Pancreas (tissue), 10 donors: ENCODE results near the gene UBASH3B. TPM values are rescaled to one million over a fixed set of nuclear protein-coding genes. Genes with fewer than 3 reads are reported as not detected.

Source experiments
- ATAC-seq, 4 donors: fragments of 200-7000 bp; cut with Tn5 transposase; one replicate each; pipeline versions ENCODE4 v1.8.0 to v1.9.1; 2020; ENCODE audit warnings: mild to moderate bottlenecking in 4 of 4, moderate library complexity in 4 of 4
- DNase-seq, 6 donors: peaks; one replicate each; pipeline ENCODE4 v3.0.0-alpha.2; 2020
- FAIRE-seq: peaks from 2 replicates; lab custom pipeline; 2012; peaks lifted over from hg19 to GRCh38; lab: Jason Lieb, UNC
- H3K27ac ChIP-seq, 4 donors: fragments of 200-600 bp; sonication (generic); 1 replicate in 3 of 4; 2 replicates in 1 of 4; pipeline versions ENCODE4 v1.5.0 to v1.8.0; 2020
- H3K27me3 ChIP-seq, 4 donors: fragments of 200-600 bp; one replicate each; pipeline ENCODE4 v1.8.0; 2021
- H3K36me3 ChIP-seq, 3 donors: fragments of 200-600 bp; sonication (generic) in 1 of 3; one replicate each; pipeline versions ENCODE4 v1.5.0 to v1.8.0; 2020 to 2021
- H3K4me1 ChIP-seq, 3 donors: fragments of 200-600 bp; one replicate each; pipeline ENCODE4 v1.8.0; 2021
- H3K4me3 ChIP-seq, 4 donors: fragments of 200-600 bp; sonication (generic) in 2 of 4; one replicate each; pipeline versions ENCODE4 v1.5.0 to v1.8.0; 2020 to 2021
- H3K9me3 ChIP-seq, 4 donors: fragments of 200-600 bp; one replicate each; pipeline ENCODE4 v1.8.0; 2021
- CTCF ChIP-seq, 4 donors: fragments of 200-600 bp; sonication (generic) in 3 of 4; IDR thresholded peaks; one replicate each; pipeline versions ENCODE4 v1.5.0 to v1.8.0; 2021; ENCODE audit warnings: antibody characterized with exemption in 4 of 4
- WGBS, 2 donors: extraction: QIAGEN DNeasy Blood & Tissue Kit; methylation state at CpG; one replicate each; pipeline ENCODE4 v1.1.7; 2013; 5-methylcytosine and 5-hydroxymethylcytosine counted together
- intact Hi-C, 3 donors: fragments of 100-400 bp; cut with DNase I; formaldehyde crosslinking; loops; one replicate each; pipeline versions ENCODE4 v1.11.1 to v1.14.2; 2022
- polyA plus RNA-seq, 2 donors: library from polyadenylated mRNA; stranded (reverse); fragments of 200-250 nt; gene quantifications; one replicate each; pipeline ENCODE4 v1.2.3, GENCODE V29; 2013
- total RNA-seq, 6 donors: library from RNA; stranded (reverse); fragmentation: NEBNext Ultra II Directional in 4 of 6; extraction: Animal tissue kit (Norgen Biotek cat#: 25700) in 4 of 6; gene quantifications; one replicate each; pipeline versions ENCODE4 v1.2.1 to v1.2.4, GENCODE V29; 2021 to 2023
- donor health status: healthy with polysubstance abuse.
- donor health status: DM: no; HTN: no; CAD: no; lungs with moderate emphysema.
- donor health status: DM: no; HTN: no; CAD: no.
- donor health status: control.
- donor health status: control.
- donor health status: Bipolar disorder and iron deficiency.
- donor health status: DM: yes; HTN: yes; CAD: no.
- donor health status: DM: no; HTN: no; CAD: no.
- donor health status: DM: no; HTN: no; CAD: no.
- donor health status: DM: yes; HTN: yes; CAD: no.

UBASH3B gene
- total and polyA plus RNA-seq, 8 donors = 0.56 to 5.8 (median 1.8) TPM

- no peaks in the 10 kb centered on the region for H3K9me3 ChIP-seq
- no peaks in the 10 kb centered on the region for H3K4me1 ChIP-seq
- no peak for TF ChIP-seq CTCF (IDR thresholded peaks at IDR 0.05)
- H3K27me3 ChIP-seq = peaks cover 0 to 4% (median 0%) of the 10 kb centered on the region in 4 donors
- H3K36me3 ChIP-seq = no peaks in the 10 kb centered on the region
- ATAC-seq (no peak), DNase-seq (no peak), FAIRE-seq (no peak)
- H3K4me3 ChIP-seq = no peak overlapping the region
- intact Hi-C loops = no loop called here
- no peak overlapping the region for H3K27ac ChIP-seq
Observed at GRCh38 chr11:122836916-122837315, 181.4 kb downstream of the UBASH3B start.

- 65 to 83% methylated on average over 4 of the region's 4 CpGs for WGBS, 2 donors
- H3K27me3 ChIP-seq = peaks cover 0 to 4% (median 0%) of the 10 kb centered on the region in 4 donors
- H3K4me1 ChIP-seq = no peaks in the 10 kb centered on the region
- ATAC-seq = no peak
- H3K9me3 ChIP-seq = no peaks in the 10 kb centered on the region
- DNase-seq = no peak
- TF ChIP-seq CTCF (IDR thresholded peaks at IDR 0.05) = no peak
- no peaks in the 10 kb centered on the region for H3K36me3 ChIP-seq
- intact Hi-C loops = no loop called here
- no peak overlapping the region for H3K4me3 ChIP-seq
- no peak for FAIRE-seq
- H3K27ac ChIP-seq = no peak overlapping the region
Observed at GRCh38 chr11:122837528-122838346, 182.2 kb downstream of the UBASH3B start.

- peaks cover 0 to 2% (median 0%) of the 10 kb centered on the region in 4 donors for H3K27me3 ChIP-seq
- FAIRE-seq (no peak), ATAC-seq (peak in 1 of 4 donors; percentile 32), DNase-seq (no peak)
- H3K27ac ChIP-seq = no peak overlapping the region
- intact Hi-C loops = loop anchor here in 1 of 3 donors (10.0 kb wide), 1 partner anchor 49 kb away; no protein-coding TSS in a partner anchor
- 35 to 43% methylated on average over 10 of the region's 10 CpGs for WGBS, 2 donors
- no peaks in the 10 kb centered on the region for H3K36me3 ChIP-seq
- no peaks in the 10 kb centered on the region for H3K4me1 ChIP-seq
- TF ChIP-seq CTCF (IDR thresholded peaks at IDR 0.05) = no peak
- H3K4me3 ChIP-seq = no peak overlapping the region
- H3K9me3 ChIP-seq = no peaks in the 10 kb centered on the region
Observed at GRCh38 chr11:122843281-122844141, 188.0 kb downstream of the UBASH3B start.

- TF ChIP-seq CTCF (IDR thresholded peaks at IDR 0.05) = no peak
- no peaks in the 10 kb centered on the region for H3K36me3 ChIP-seq
- H3K27ac ChIP-seq = no peak overlapping the region
- peaks cover 0 to 9% (median 0%) of the 10 kb centered on the region in 4 donors for H3K27me3 ChIP-seq
- H3K4me3 ChIP-seq = no peak overlapping the region
- intact Hi-C loops = loop anchor here in 1 of 3 donors (10.0 kb wide), 1 partner anchor 53 kb away; no protein-coding TSS in a partner anchor
- DNase-seq (no peak), ATAC-seq (no peak), FAIRE-seq (no peak)
- H3K4me1 ChIP-seq = no peaks in the 10 kb centered on the region
- WGBS, 2 donors = 53 to 58% methylated on average over 1 of the region's 1 CpG
- H3K9me3 ChIP-seq = no peaks in the 10 kb centered on the region
Observed at GRCh38 chr11:122847466-122847865, 191.9 kb downstream of the UBASH3B start.
